ENCODE measurements around the gene WDFY3.

GRCh38 chr4:84874619-84875018 is 91.9 kb downstream of the WDFY3 start:
- no peak for TF ChIP-seq CTCF (IDR thresholded peaks at IDR 0.05)
- TF ChIP-seq POLR2A (IDR thresholded peaks at IDR 0.05): no peak

Data from lower leg skin (tissue), 3 donors.